Sigmoid colon (tissue), 4 donors: ENCODE data around the gene CNKSR3.

Experiments used
- EP300 ChIP-seq, 4 donors: sonication (generic); formaldehyde crosslinking; IDR thresholded peaks; one replicate each; pipeline ENCODE4 v1.6.1; 2017; ENCODE audit warnings: antibody characterized with exemption in 4 of 4
- POLR2AphosphoS5 ChIP-seq, 4 donors: sonication (generic); formaldehyde crosslinking; IDR thresholded peaks; one replicate each; pipeline ENCODE4 v1.6.1; 2017; ENCODE audit warnings: antibody characterized with exemption in 4 of 4
- TF ChIP-seq, protein P1 (sequence below), 4 experiments: fragments of 450-650 bp in 3 of 4; fragments of 200-600 bp in 1 of 4; IDR thresholded peaks; one replicate each; pipeline ENCODE4 v1.5.1; 2016 to 2019; ENCODE audit warnings: antibody characterized with exemption in 4 of 4, mild to moderate bottlenecking in 3 of 4, moderate library complexity in 2 of 4

DNA sequence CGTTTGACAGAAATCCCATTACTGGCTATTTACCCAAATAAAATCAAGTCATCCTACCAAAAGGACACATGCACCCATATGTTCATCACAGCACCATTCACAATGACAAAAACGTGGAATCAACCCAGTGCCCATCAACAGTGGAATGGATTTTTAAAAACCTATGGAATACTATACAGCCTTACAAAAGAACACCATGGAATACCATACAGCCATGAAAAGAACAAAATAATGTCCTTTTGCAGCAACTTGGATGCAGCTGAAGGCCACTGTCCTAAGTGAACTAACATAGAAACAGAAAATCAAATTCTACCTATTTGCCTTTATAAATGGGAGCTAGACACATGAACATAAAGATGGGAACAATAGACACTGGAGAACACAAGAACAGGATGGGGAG, 136.5 kb downstream of the CNKSR3 start:
- TF ChIP-seq, protein P1, sequence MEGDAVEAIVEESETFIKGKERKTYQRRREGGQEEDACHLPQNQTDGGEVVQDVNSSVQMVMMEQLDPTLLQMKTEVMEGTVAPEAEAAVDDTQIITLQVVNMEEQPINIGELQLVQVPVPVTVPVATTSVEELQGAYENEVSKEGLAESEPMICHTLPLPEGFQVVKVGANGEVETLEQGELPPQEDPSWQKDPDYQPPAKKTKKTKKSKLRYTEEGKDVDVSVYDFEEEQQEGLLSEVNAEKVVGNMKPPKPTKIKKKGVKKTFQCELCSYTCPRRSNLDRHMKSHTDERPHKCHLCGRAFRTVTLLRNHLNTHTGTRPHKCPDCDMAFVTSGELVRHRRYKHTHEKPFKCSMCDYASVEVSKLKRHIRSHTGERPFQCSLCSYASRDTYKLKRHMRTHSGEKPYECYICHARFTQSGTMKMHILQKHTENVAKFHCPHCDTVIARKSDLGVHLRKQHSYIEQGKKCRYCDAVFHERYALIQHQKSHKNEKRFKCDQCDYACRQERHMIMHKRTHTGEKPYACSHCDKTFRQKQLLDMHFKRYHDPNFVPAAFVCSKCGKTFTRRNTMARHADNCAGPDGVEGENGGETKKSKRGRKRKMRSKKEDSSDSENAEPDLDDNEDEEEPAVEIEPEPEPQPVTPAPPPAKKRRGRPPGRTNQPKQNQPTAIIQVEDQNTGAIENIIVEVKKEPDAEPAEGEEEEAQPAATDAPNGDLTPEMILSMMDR (IDR thresholded peaks at IDR 0.05): no peak
- TF ChIP-seq EP300 (IDR thresholded peaks at IDR 0.05) (no peak), POLR2AphosphoS5 (IDR thresholded peaks at IDR 0.05) (no peak)
